Spleen (tissue), 11 donors: ENCODE data around the gene NIPBL. TPM values are rescaled to one million over a fixed set of nuclear protein-coding genes. Genes with fewer than 3 reads are reported as not detected.
"Not testable (repeated sequence)": the region's sequence is repeated elsewhere in the genome, so short reads cannot be mapped to it uniquely, and the experiment has no call there.

Source experiments
- DNase-seq: peaks from one replicate; pipeline ENCODE4 v3.0.0-alpha.2; 2020
- H3K27ac ChIP-seq, 8 donors: fragments of 200-600 bp; sonication (generic) in 7 of 8; 1 replicate in 4 of 8; 2 replicates in 4 of 8; pipeline versions ENCODE4 v1.5.0 to v1.8.0; 2016 to 2021; ENCODE audit warnings: inconsistent platforms in 4 of 8, mild to moderate bottlenecking in 4 of 8, moderate library complexity in 1 of 8
- H3K27me3 ChIP-seq, 7 donors: fragments of 200-600 bp; sonication (generic) in 6 of 7; replicated peaks in 1 of 7; 1 replicate in 4 of 7; 2 replicates in 3 of 7; pipeline versions ENCODE4 v1.5.0 to v1.8.0; 2016 to 2021; ENCODE audit warnings: inconsistent platforms in 3 of 7, mild to moderate bottlenecking in 1 of 7
- H3K36me3 ChIP-seq, 6 donors: fragments of 200-600 bp; sonication (generic) in 5 of 6; 1 replicate in 4 of 6; 2 replicates in 2 of 6; pipeline versions ENCODE4 v1.5.0 to v1.8.0; 2016 to 2021; ENCODE audit warnings: inconsistent platforms in 2 of 6
- H3K4me1 ChIP-seq, 6 donors: fragments of 200-600 bp; sonication (generic) in 5 of 6; 1 replicate in 3 of 6; 2 replicates in 3 of 6; pipeline versions ENCODE4 v1.5.0 to v1.8.0; 2016 to 2021; ENCODE audit warnings: inconsistent platforms in 3 of 6
- H3K4me3 ChIP-seq, 8 donors: fragments of 200-600 bp; sonication (generic) in 7 of 8; 1 replicate in 4 of 8; 2 replicates in 4 of 8; pipeline versions ENCODE4 v1.5.0 to v1.8.0; 2016 to 2021; ENCODE audit warnings: inconsistent platforms in 4 of 8, mild to moderate bottlenecking in 4 of 8, moderate library complexity in 2 of 8
- H3K9me3 ChIP-seq, 8 donors: fragments of 200-600 bp; sonication (generic) in 7 of 8; 1 replicate in 4 of 8; 2 replicates in 4 of 8; pipeline versions ENCODE4 v1.5.0 to v1.8.0; 2016 to 2021; ENCODE audit warnings: inconsistent platforms in 4 of 8
- CTCF ChIP-seq, 11 experiments: fragments of 200-600 bp in 7 of 11; fragments of 450-650 bp in 4 of 11; sonication (generic) in 4 of 11; IDR thresholded peaks in 8 of 11; conservative IDR thresholded peaks in 3 of 11; 1 replicate in 7 of 11; 2 replicates in 4 of 11; pipeline versions ENCODE4 v1.4.0 to v1.8.0; 2016 to 2021; ENCODE audit warnings: antibody characterized with exemption in 11 of 11, inconsistent platforms in 4 of 11, mild to moderate bottlenecking in 1 of 11
- POLR2A ChIP-seq, 3 donors: fragments of 450-650 bp; IDR thresholded peaks; one replicate each; pipeline ENCODE4 v1.5.1; 2017; ENCODE audit warnings: antibody characterized with exemption in 3 of 3, mild to moderate bottlenecking in 1 of 3
- POLR2AphosphoS5 ChIP-seq, 3 donors: sonication (generic); formaldehyde crosslinking; IDR thresholded peaks; one replicate each; pipeline ENCODE4 v1.5.1; 2017; ENCODE audit warnings: antibody characterized with exemption in 3 of 3
- WGBS, 5 donors: extraction: QIAGEN DNeasy Blood & Tissue Kit in 3 of 5; methylation state at CpG; one replicate each; pipeline versions ENCODE4 v1.1.5 to v1.1.7; 2013 to 2018; 5-methylcytosine and 5-hydroxymethylcytosine counted together
- intact Hi-C: fragments of 100-400 bp; cut with DNase I; formaldehyde crosslinking; loops from one replicate; pipeline ENCODE4 v1.15.0; 2023; ENCODE audit warnings: low total_unique reads
- polyA plus RNA-seq, 3 donors: library from polyadenylated mRNA; stranded (reverse); fragments of 200-250 nt; gene quantifications; one replicate each; pipeline ENCODE4 v1.2.1, GENCODE V29; 2013
- total RNA-seq, 7 donors: library from RNA; depleted of rRNA in 3 of 7; stranded (reverse); fragments of >200 nt in 3 of 7; fragmentation: NEBNext Ultra II Directional in 4 of 7; extraction: Animal tissue kit (Norgen Biotek cat#: 25700) in 4 of 7; gene quantifications; one replicate each; pipeline versions ENCODE4 v1.1.0 to v1.2.1, GENCODE V29; 2016 to 2021
- donor health status: healthy with polysubstance abuse.
- donor health status: DM: no; HTN: no; CAD: no; lungs with moderate emphysema.
- donor health status: DM: no; HTN: no; CAD: no.
- donor health status: Bipolar disorder and iron deficiency.
- donor health status: healthy.
- donor health status: DM: no; HTN: no; CAD: no.
- donor health status: DM: yes; HTN: yes; CAD: no.

NIPBL gene
- total and polyA plus RNA-seq, 10 donors, result 16.8 to 103 (median 83.1) TPM

- 52 to 62% (median 56%) methylated on average over 5 of the region's 5 CpGs for WGBS, 5 donors
- Histone ChIP-seq H3K4me1 (no peaks in the 10 kb centered on the region), H3K27me3 (no peaks in the 10 kb centered on the region), H3K4me3 (no peak overlapping the region), H3K27ac (no peak overlapping the region), H3K36me3 (peaks cover 0 to 99% (median 69%) of the 10 kb centered on the region in 6 donors), H3K9me3 (no peaks in the 10 kb centered on the region)
- TF ChIP-seq POLR2AphosphoS5 (IDR thresholded peaks at IDR 0.05), result no peak
- peak in 8 of 11 experiments; percentile 30 to 57 (median 42) for TF ChIP-seq CTCF (IDR thresholded peaks at IDR 0.05 in 8 of 11, conservative IDR thresholded peaks at IDR 0.05 in 3 of 11)
- intact Hi-C loops, result loop anchor here (5.0 kb wide), 1 partner anchor 279 kb away; no protein-coding TSS in a partner anchor
- no peak for DNase-seq
Observed at GRCh38 chr5:37005946-37006540, 129.5 kb downstream of the NIPBL start.

- DNase-seq, H3K4me1 ChIP-seq, intact Hi-C loops, H3K4me3 ChIP-seq, H3K9me3 ChIP-seq, H3K27me3 ChIP-seq, H3K27ac ChIP-seq: not testable (repeated sequence)
- peaks cover 0 to 99% (median 55%) of the 10 kb centered on the region in 6 donors for H3K36me3 ChIP-seq
- 94 to 99% (median 98%) methylated on average over 9 to 34 of the region's 34 CpGs for WGBS, 5 donors
Observed at GRCh38 chr5:37013181-37013580, 136.6 kb downstream of the NIPBL start.

- intact Hi-C loops, result no loop called here
- Histone ChIP-seq H3K27ac (no peak overlapping the region), H3K4me1 (no peaks in the 10 kb centered on the region), H3K27me3 (no peaks in the 10 kb centered on the region), H3K4me3 (no peak overlapping the region), H3K36me3 (peaks cover 0 to 99% (median 53%) of the 10 kb centered on the region in 6 donors), H3K9me3 (no peaks in the 10 kb centered on the region)
- TF ChIP-seq CTCF (IDR thresholded peaks at IDR 0.05 in 8 of 11, conservative IDR thresholded peaks at IDR 0.05 in 3 of 11), result no peak
- TF ChIP-seq POLR2AphosphoS5 (IDR thresholded peaks at IDR 0.05), result no peak
- TF ChIP-seq POLR2A (IDR thresholded peaks at IDR 0.05), result no peak
- DNase-seq, result no peak
Observed at GRCh38 chr5:37014321-37014720, 137.8 kb downstream of the NIPBL start.

GRCh38 chr5:37015795-37016666 is 139.5 kb downstream of the NIPBL start:
- intact Hi-C loops, result no loop called here
- 93 to 96% (median 95%) methylated on average over 2 of the region's 2 CpGs for WGBS, 5 donors
- Histone ChIP-seq H3K36me3 (peaks cover 5 to 99% (median 55%) of the 10 kb centered on the region in 6 donors), H3K4me1 (no peaks in the 10 kb centered on the region), H3K9me3 (no peaks in the 10 kb centered on the region), H3K27ac (no peak overlapping the region), H3K4me3 (no peak overlapping the region), H3K27me3 (no peaks in the 10 kb centered on the region)
- TF ChIP-seq POLR2AphosphoS5 (IDR thresholded peaks at IDR 0.05) (no peak), CTCF (IDR thresholded peaks at IDR 0.05 in 8 of 11, conservative IDR thresholded peaks at IDR 0.05 in 3 of 11) (no peak), POLR2A (IDR thresholded peaks at IDR 0.05) (no peak)
- DNase-seq, result no peak
